GM18498 (cell line): ENCODE results near the gene PLD1.
"Not testable (repeated sequence)": the region's sequence is repeated elsewhere in the genome, so short reads cannot be mapped to it uniquely, and the experiment has no call there.

Experiments
- ATAC-seq: cut with Tn5 transposase; IDR thresholded peaks from one replicate; pipeline ENCODE4 v1.9.1; 2021; ENCODE audit warnings: mild to moderate bottlenecking, moderate library complexity; ENCODE audit not compliant: unreplicated experiment

PLD1 gene

GRCh38 chr3:171809861-171810628, at the start of gene PLD1:
Gene PLD1, minus strand, starts transcription at chr3:171810483. Its CDS starts 72,432 bp downstream, at chr3:171738051.
- ATAC-seq: peak; percentile 58

GRCh38 chr3:171858770-171859169, 48.5 kb upstream of the PLD1 start:
- not testable (repeated sequence) for ATAC-seq

- no peak for ATAC-seq
These were observed 44.5 kb upstream of the PLD1 start for GRCh38 chr3:171854649-171855305.

- ATAC-seq: no peak
These were observed 41.4 kb upstream of the PLD1 start for GRCh38 chr3:171851660-171852058.

GRCh38 chr3:171850960-171851659, 40.8 kb upstream of the PLD1 start:
- ATAC-seq: no peak

GRCh38 chr3:171850320-171850959, 40.2 kb upstream of the PLD1 start:
- ATAC-seq: no peak

GRCh38 chr3:171849617-171850319, 39.5 kb upstream of the PLD1 start:
- no peak for ATAC-seq

GRCh38 chr3:171847595-171848259, 37.4 kb upstream of the PLD1 start:
- no peak for ATAC-seq

- no peak for ATAC-seq
These were observed 36.9 kb upstream of the PLD1 start for GRCh38 chr3:171847133-171847532.

GRCh38 chr3:171846597-171846996, 36.3 kb upstream of the PLD1 start:
- ATAC-seq: peak; percentile 92

- no peak for ATAC-seq
These were observed 35.4 kb upstream of the PLD1 start for GRCh38 chr3:171845481-171846284.

GRCh38 chr3:171844873-171845272, 34.6 kb upstream of the PLD1 start:
- ATAC-seq: no peak

GRCh38 chr3:171842864-171843518, 32.7 kb upstream of the PLD1 start, which contains the start of gene TMEM212:
Gene TMEM212, plus strand, starts transcription at chr3:171843349. Its CDS starts 35 bp downstream, at chr3:171843384.
- ATAC-seq: no peak

GRCh38 chr3:171841620-171842000, 31.3 kb upstream of the PLD1 start:
- ATAC-seq: no peak

GRCh38 chr3:171840811-171841619, 30.7 kb upstream of the PLD1 start:
- no peak for ATAC-seq

GRCh38 chr3:171840445-171840810, 30.1 kb upstream of the PLD1 start:
- no peak for ATAC-seq

GRCh38 chr3:171839270-171839669, 29.0 kb upstream of the PLD1 start:
- no peak for ATAC-seq

GRCh38 chr3:171838218-171838720, 28.0 kb upstream of the PLD1 start:
- no peak for ATAC-seq
